Measurements from ENCODE around the gene BPNT1. TPM values are rescaled to one million over a fixed set of nuclear protein-coding genes. Genes with fewer than 3 reads are reported as not detected.
A peak's percentile ranks its signal among the peaks of the same experiment; 100 is the strongest.
"Not testable (repeated sequence)": the region's sequence is repeated elsewhere in the genome, so short reads cannot be mapped to it uniquely, and the experiment has no call there.

BPNT1 gene
- polyA plus RNA-seq, 3 donors: 59.8 to 64.8 (median 61.1) TPM

GRCh38 chr1:220084460-220084859, 5.1 kb downstream of the BPNT1 start:
- DNase-seq (ENCODE audit: low read depth in 3 of 3, low spot score in 2 of 3): no peak

DNA sequence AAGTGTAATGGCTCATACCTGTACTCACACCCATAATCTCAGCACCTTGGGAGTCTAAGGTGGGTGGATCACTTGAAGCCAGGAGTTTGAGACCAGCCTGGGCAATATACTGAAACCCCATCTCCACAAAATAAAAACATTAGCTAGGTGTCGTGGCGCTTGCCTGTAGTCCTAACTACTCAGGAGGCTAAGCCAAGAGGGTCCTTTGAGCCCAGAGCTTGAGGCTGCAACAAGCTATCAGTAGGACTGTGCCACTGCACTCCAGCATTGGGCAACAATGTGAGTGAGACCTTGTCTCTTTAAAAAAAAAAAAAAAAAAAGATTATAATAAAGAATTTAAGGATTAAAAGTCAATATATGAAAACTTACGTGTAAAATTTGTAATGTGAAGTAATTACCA, 11.7 kb downstream of the BPNT1 start:
- DNase-seq (ENCODE audit: low read depth in 3 of 3, low spot score in 2 of 3): no peak

DNA sequence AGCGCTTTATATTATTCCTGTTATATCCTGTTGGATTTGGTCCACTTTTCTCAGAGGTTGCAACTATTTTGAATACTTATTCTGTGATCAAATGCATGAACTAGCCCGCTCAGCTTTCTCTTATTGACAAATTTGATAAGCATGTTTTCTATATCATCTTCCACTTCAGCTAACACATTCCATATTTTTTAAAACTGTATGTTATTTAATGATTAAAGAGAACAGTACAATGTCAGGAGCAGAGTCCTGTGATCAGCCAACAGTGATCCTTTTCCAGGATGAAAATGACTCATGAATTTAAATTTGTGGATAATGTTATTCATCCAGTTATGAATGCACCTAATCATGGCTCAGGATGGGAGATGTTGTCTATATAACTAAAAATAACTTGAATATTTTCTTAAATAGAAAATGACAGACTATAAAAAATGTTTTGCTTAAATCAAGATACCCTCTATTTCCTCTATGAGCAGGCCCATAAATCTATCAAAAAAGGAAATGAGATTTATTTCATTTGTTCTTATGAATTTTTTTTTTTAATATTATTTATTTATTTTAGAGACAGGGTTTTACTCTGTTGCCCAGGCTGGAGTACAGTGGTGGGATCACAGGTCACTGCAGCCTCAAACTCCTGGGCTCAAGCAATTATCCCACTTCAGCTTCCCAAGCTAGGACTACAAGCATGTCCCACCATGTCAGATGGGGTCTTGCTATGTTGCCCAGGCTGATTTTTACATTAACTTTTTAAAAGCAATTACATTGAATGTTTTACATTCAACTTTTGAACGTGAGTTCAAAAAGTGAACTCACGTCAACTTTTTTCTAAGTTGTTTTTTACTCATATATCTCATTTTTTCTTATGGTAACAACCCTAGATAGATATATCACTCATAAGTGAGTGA, 12.5 kb downstream of the BPNT1 start:
- DNase-seq (ENCODE audit: low read depth in 3 of 3, low spot score in 2 of 3): no peak

GRCh38 chr1:220067269-220068204, 22.1 kb downstream of the BPNT1 start:
- DNase-seq (ENCODE audit: low read depth in 3 of 3, low spot score in 2 of 3): no peak

- no peak for DNase-seq (ENCODE audit: low read depth in 3 of 3, low spot score in 2 of 3)
These were observed 27.0 kb downstream of the BPNT1 start for GRCh38 chr1:220062629-220063028.

DNA sequence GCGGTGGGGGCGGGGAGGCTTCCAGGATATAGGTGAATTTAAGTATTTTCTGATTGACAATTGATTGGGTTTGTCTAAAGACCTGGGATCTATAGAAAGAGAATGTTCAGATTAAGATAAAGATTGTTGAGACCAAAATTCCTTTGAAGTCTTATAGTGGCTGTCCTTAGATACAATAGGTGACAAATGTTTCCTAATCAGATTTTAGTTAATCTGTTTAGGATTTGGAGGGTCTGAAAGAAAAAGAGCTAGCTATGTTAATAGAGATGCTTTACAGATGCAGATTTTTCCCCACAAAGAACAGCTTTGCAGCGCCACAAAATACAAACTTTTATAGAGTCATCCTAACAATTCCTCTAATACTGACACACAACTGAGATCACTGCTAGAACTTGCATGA, 28.7 kb downstream of the BPNT1 start:
- no peak for DNase-seq (ENCODE audit: low read depth in 3 of 3, low spot score in 2 of 3)

DNA sequence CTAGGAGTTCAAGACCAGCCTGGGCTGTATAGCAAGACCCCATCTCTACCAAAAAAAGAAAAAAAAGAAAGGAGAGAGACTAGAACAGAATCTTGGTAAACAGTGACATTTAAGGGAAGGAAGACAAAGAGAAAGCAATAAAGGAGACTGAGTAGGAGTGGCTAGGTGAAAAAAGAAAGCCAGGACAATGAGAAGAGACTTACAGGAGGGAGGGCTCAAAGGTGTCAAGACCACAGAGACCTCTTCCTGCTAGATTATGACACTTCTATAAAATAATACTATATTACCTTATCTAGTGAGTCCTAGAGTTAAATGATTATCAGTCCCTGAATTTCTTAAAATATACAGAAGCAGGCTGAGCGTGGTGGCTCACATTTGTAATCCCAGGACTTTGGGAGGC, 33.2 kb downstream of the BPNT1 start:
- no peak for DNase-seq (ENCODE audit: low read depth in 3 of 3, low spot score in 2 of 3)

- DNase-seq (ENCODE audit: low read depth in 3 of 3, low spot score in 2 of 3): peak; percentile 85 to 90 (median 88)
These were observed 43.3 kb downstream of the BPNT1 start, which contains the start of gene EPRS1 for GRCh38 chr1:220046052-220046930. TSS of gene EPRS1 (minus strand) at chr1:220046505. CDS start at chr1:220046388, 117 bp downstream.

DNA sequence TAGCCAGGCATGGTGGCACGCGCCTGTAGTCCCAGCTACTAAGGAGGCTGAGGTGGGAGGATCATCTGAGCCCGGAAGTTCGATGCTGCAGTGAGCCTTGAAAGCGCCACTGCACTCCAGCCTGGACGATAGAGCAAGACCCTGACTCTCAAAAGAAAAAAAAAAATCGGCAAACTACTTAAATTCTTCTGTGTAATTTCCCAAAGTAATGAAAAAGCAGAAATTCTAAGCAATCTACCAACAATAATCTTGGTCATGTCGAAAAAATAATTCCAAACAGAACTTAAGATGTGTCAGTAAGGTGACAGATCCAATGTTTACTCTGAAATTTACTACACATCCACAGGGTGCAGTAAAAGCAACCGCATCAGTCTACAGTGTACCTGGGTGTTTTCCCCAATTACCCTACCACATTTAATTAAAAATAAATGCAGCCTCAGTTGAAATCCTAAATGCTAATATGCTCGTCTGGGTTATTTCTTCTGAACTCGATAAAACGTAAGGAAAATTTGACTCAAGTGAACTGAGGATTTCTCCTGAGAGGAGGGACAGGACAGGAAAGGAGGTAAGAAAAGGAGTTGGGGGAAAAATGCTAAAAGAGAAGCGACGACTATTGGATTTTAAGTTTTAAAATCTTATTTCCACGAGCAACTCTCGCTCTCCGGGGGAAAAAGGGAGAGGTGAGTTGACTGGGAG, 44.1 kb downstream of the BPNT1 start:
- DNase-seq (ENCODE audit: low read depth in 3 of 3, low spot score in 2 of 3): peak in 1 of 3 donors; percentile 4

GRCh38 chr1:220044678-220045355, 44.8 kb downstream of the BPNT1 start:
- DNase-seq (ENCODE audit: low read depth in 3 of 3, low spot score in 2 of 3): no peak

- DNase-seq (ENCODE audit: low read depth in 3 of 3, low spot score in 2 of 3): no peak
These were observed 45.9 kb downstream of the BPNT1 start for GRCh38 chr1:220043646-220044045.

GRCh38 chr1:220040028-220040596, 49.5 kb downstream of the BPNT1 start:
- no peak for DNase-seq (ENCODE audit: low read depth in 3 of 3, low spot score in 2 of 3)

GRCh38 chr1:220038640-220039039, 50.9 kb downstream of the BPNT1 start:
- DNase-seq (ENCODE audit: low read depth in 3 of 3, low spot score in 2 of 3): no peak

DNA sequence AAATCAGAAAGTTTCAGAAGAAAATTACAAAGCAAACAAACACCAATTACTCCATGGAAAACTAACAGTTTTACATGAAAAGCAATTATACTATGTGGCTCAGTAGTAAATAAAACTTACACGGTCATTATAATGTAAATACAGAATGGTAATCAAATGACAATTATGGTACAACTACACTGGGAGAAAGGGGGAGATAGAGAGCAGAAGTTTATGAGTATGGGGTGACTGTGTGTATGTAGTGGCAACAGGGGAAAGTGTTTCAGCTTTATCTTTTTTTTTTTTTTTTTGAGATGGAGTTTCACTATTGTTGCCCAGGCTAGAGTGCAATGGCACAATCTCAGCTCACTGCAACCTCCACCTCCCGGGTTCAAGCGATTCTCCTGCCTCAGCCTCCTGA, 51.8 kb downstream of the BPNT1 start:
- not testable (repeated sequence) for DNase-seq (ENCODE audit: low read depth in 3 of 3, low spot score in 2 of 3)

DNA sequence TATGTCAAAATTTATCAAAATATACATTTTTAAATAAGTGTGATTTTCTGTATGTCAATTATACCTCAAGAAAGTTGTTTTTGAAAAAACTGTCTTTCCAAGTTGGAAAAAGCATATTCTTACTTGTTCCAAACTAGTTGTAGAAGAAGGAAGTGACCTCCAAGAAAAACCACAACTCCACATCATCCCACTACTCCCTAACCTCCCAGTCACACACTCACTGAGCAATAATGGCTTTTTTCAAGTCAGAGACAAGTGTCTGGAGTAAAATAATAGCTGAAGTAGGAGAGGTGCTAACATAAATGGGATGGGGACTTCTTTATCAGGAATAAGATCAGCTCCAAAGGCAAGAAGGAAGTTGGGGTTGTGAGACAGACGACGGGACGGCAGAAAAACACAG, 56.7 kb downstream of the BPNT1 start:
- DNase-seq (ENCODE audit: low read depth in 3 of 3, low spot score in 2 of 3): no peak

GRCh38 chr1:220031287-220031686, 58.3 kb downstream of the BPNT1 start:
- DNase-seq (ENCODE audit: low read depth in 3 of 3, low spot score in 2 of 3): no peak

DNA sequence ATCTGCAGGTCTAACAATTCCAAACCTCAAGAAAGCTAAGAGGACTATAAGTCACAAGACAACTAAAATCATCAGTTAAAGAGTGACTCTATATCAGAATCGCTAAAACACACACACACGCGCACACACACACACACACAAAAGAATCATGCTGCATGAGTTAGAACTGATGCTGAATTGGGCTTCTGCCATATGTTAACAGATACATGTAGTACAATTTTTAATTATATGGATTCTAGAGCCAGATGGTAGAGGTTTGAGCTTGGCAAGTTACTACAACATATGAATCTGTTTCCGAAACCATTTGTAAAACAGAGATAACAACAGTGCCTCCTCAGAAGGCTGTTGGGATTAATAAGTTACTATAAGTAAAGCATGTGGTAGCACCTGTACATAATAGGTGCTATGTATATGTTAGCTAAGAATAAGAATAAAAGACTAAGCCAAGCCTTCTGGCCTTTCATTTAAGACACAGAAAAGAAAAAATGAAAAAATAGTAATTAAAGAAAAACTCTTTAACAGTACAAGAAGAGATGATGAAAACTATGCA, 61.2 kb downstream of the BPNT1 start:
- DNase-seq (ENCODE audit: low read depth in 3 of 3, low spot score in 2 of 3): no peak

- DNase-seq (ENCODE audit: low read depth in 3 of 3, low spot score in 2 of 3): no peak
These were observed 70.5 kb downstream of the BPNT1 start for GRCh38 chr1:220019071-220019470.

DNA sequence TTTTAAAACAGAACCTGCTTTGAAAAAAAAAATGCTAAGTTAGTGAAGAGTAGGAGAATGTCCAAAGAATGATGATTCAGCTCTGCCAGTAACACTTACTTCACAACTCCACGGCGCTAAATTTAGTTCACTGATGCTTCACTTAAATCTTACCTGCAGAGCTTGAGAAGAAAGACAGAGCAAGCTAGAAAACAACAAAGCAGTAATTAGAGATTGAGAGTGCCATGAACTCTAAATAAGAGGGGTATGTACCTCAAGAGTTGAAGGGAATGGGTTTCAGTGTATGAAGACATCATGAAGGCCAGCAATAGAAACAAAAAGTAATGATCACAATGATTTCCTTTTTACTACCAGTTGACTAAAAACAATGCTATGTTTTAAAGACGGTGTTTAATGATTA, 76.1 kb downstream of the BPNT1 start:
- DNase-seq (ENCODE audit: low read depth in 3 of 3, low spot score in 2 of 3): no peak

All from right renal cortex interstitium (tissue), 3 donors.